ENCODE data around the gene RPL38.
A peak's percentile ranks its signal among the peaks of the same experiment; 100 is the strongest.

The RPL38 gene

GRCh38 chr17:74210191-74211140 is 7.0 kb downstream of the RPL38 start:
- peak; percentile 53 to 58 for DNase-seq (ENCODE audit: low read depth in 2 of 2)

DNA sequence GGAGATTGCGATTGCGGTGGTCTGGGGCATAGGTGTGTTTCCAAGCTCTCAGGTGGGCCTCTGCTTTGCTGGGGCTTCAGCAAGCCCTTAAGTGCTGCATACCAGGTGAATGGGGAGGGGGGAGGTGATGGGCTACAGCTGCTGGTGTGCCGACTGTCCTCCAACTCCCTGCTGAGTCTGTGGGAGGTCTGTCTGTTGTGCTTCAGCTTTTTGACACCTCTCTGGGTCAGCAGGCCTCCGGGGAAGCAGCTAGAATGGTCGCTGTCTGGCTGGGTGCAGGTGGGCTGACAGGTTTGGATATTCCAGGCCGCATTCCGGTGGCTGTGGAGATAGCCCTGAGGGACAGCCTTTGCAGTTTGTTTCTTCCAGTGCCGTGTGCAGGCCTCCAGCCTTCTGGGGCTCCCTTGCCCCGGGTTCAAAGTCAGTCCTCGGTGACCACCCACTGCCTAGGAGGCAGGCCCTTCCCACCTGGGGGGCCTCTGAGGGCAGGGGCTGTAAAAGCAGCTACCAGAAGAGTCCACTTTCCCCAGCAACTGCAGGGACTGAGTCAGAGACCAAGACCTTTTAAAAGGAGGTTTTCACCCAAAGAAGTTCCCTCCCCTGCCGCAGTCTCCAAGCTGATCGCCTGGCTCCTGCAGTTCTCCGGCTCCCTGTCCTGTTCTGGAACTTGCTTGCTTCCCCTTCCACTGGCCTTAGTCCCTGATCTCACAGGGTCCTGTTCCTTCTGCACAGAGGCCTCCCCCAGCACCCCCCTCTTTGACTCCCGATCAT is 7.8 kb downstream of the RPL38 start:
- no peak for DNase-seq (ENCODE audit: low read depth in 2 of 2)

DNA sequence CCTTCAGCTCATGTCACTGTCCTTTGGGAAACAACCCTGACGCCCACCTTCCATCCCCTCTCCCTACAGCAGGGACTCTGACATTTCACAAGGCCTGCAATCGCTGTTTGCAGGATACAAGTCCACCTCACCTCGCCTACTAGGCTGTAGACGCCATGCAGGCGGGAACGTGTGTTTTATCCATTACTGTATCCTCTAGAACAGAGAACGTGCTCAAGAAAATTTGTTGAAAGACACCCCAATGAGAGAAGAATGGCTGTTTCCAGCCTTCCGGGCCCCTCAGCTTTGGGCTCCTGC is 8.4 kb downstream of the RPL38 start:
- no peak for DNase-seq (ENCODE audit: low read depth in 2 of 2)

GRCh38 chr17:74212209-74212912 is 8.9 kb downstream of the RPL38 start:
- DNase-seq (ENCODE audit: low read depth in 2 of 2), result no peak

DNA sequence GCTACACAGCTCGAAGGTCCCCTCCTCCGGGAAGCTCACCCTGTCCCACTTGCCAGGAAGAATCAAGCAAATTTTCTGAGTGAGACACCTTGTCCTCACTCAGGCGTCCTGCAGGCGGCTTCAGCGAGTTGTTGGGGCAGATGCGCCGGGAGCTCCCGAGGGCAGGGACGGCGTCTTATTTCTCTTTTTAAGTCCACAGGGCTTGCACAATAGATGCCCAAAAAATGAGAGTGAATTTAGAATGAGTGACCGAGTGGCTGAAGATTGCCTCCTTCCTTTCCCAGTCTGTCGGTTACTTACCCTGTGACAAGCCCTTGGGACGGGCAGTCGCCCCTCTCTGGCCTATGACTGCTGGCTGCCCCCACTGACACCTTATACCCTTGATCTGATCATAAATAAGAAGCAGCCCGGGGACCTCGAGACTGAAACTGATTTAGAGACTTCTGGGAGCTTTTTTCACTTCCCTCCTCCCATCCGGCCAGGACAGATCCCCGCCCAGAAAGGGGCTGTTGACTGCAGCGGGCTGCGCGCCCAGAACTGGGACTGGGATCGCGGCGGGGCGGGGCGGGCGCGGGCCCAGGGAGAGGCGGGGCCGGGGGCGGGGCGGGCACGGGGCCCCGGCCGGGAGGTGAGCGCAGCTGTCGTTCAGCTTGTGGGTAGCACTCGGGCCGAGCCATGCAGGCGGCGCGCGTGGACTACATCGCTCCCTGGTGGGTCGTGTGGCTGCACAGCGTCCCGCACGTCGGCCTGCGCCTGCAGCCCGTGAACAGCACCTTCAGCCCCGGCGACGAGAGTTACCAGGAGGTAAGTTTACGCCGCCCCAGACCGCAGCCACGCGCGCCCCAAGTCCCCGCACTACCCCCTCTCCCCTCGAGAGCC is 9.7 kb downstream of the RPL38 start, which contains the start of gene TTYH2:
TSS of gene TTYH2 (plus strand) at position 659 of the 879 bp plus-strand sequence. CDS start at position 676, 17 bp downstream.
- peak; percentile 22 to 38 for DNase-seq (ENCODE audit: low read depth in 2 of 2)

DNA sequence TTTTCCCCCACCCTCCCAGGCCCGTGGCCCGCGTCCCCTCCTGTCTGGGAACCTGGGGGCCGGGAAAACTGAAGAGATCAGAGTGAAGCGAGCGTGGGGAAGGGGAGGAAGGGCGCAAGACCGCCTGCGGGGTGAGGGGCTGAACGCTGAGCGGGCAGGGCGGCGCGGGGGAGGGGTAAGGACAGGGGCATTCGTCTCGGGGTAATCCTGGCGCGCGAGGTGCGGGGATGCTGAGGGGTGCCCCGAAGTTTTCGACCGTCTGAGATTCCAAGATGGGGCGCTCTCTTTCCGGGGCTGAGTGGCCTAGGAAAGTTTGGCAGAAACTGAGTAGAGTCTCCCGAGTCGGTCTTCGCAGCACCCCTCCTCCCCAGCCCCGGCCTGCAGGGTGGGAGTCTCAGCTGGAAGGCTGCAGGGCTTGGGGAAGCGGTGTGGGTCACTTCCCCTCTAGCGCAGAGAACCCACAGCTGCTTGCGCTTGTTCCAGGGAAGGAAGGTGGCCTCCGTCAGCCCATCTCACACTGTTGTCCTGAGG is 10.4 kb downstream of the RPL38 start:
- no peak for DNase-seq (ENCODE audit: low read depth in 2 of 2)

GRCh38 chr17:74214484-74215341 is 11.2 kb downstream of the RPL38 start:
- no peak for DNase-seq (ENCODE audit: low read depth in 2 of 2)

GRCh38 chr17:74215342-74215727 is 11.9 kb downstream of the RPL38 start:
- DNase-seq (ENCODE audit: low read depth in 2 of 2), result no peak

DNA sequence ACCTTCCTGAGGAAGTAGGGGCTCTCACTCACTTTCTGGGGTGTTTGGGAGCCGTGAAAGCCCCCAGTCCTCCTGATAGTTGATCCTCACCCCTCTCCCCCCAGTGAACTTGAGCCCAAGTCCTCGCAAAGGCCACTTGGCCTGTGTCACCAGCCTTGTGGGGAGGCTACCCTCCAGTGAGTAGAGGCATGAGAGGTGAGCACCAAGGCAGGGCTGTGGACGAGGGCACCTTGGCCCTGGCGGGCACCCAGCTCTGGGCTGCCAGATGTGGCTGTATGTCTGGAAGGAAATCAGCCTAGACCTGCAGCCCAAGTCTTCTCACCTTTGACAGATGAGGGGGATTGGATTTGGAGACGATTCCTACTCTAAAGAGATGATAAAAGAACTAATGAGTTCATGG is 13.0 kb downstream of the RPL38 start:
- no peak for DNase-seq (ENCODE audit: low read depth in 2 of 2)

DNA sequence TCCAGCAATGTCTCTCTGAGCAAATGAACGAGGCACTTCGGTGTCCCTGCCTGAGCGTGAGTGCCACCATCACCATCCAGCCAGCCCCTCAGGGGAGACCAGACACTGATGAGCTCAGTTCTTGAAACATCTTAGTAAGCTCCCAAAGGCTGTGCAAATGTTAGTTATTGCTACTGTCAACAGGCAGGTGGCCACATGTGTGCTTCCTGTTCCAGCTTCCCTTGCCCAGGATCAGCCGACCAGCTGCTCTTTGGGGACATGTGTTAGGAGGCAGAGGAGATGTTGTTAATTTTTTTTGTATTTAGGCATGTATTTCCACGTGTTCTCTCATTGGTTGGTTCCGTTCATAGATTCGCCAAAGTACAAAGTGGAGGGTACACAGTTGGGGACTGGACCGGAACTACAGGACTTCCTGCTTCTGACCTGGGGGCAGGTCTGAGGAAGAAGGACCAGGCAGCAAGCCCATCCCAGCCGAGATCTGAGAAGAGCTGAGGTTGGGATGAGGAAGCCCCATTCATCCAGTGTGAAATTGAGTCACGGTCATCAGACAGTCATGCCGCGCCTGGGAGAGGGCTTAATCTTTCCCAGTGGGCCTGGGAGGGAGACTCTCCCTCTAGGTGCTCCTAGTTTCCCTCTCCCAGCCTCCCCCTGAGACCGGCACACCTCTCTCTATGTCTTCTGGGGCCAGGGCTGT is 13.7 kb downstream of the RPL38 start:
- no peak for DNase-seq (ENCODE audit: low read depth in 2 of 2)

DNA sequence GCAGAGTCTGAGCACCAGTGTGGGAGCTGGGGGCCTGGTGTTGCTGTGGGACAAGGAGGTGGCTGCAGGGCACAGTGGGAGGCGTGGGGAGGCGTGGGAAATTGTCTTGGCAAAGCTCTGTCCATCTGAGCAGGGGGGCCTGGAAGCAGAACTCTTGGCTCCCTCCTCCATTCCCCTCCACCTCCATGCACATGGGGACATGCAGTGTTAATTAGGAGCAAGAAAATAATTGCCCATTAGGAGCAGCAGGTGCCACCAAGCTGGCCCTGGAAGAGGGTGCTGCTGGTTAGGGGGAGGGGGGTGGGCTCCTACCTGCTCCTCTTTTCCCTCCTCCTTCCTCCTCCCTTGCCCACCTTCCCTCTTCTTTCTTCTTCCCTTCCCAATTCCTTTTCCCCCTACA is 14.4 kb downstream of the RPL38 start:
- DNase-seq (ENCODE audit: low read depth in 2 of 2), result no peak

DNA sequence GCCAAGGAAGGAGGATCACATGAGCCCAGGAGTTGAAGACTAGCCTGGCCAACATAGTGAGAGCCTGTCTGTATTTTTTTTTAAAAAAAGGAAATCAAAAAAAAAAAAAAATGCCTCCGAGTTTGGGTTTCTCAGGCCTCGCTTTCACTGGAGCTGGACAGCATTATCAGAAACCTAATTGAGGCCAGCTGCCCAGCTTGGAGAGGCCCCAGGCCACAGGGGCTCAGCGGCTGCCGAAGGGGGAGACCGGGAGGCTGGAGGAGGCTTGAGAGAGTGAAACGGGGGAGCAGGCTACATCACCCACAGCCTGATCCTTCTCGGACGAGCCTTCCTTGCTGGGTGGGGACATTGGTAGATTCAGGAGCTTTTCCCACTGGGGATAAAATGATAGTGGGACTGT is 15.0 kb downstream of the RPL38 start:
- no peak for DNase-seq (ENCODE audit: low read depth in 2 of 2)

DNA sequence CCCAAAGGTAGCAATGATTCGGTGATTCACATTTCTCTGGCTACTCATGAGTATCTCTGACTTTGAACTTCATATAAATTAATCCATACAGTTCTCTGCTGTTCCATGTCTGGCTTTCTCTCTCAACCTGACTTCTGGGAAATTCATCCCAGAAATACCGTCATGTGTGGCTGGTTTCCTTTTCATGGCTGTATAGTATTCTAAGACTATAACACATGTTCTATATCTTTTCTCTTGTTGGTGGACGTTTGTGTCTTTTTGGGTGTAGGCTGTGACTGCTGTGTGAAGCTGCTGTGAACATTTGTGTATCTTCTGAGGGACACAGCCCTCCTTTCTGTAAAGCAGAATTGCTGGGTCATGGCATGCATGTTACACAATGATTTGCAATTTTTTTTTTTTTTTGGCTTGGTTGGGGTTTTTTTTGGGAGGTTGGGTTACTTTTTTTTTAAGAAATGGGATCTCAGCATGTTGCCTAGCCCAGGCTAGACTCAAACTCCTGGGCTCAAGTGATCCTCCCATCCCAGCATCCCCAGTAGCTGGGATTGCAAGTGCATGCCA is 16.2 kb downstream of the RPL38 start:
- no peak for DNase-seq (ENCODE audit: low read depth in 2 of 2)

GRCh38 chr17:74220219-74220618 is 16.7 kb downstream of the RPL38 start:
- DNase-seq (ENCODE audit: low read depth in 2 of 2), result no peak

DNA sequence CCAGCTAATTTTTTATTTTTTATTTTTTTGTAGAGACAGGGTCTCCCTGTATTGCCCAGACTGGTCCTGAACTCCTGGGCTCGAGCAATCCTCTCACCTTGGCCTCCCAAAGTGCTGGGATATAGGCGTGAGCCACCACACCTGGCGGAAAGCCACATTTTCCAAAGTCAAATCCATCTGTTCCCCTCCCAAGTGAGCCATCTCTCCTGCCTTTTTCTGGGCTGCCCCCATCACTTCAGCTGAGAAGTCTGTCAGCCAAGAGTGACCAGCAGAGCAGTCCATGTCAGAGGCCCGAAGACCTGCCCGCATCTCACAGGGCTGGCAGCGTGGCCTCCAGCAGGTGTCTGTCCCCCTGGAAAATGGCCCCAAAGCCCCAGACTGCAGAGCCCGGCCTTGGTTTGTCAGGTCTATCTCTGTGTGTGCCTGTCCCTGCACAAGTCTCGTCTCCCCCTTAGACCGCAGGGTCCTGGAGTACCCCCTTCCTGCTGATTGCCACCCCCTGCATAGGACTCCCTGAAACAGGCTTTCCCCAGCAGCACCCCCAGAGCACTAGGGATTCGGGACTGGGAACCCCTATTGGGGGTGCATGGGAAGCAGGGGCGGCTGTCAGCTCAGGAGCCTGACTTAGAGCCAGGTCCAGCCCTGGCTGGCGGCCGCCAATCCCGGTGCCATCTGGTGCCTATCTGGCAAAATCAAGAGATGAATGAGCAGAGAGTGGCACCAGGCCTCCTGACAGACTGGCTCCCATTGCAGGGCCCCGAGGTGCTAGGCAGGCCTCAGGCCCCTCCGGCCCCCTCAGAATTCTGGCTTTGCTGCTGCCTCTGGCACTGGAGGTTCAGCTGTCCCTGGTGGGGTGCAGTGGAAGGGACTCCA is 17.7 kb downstream of the RPL38 start:
- no peak for DNase-seq (ENCODE audit: low read depth in 2 of 2)

GRCh38 chr17:74222399-74222798 is 18.9 kb downstream of the RPL38 start:
- DNase-seq (ENCODE audit: low read depth in 2 of 2), result no peak

GRCh38 chr17:74223901-74224300 is 20.4 kb downstream of the RPL38 start:
- DNase-seq (ENCODE audit: low read depth in 2 of 2), result no peak
